HG03442 (cell line): ENCODE measurements around the gene ADAMTS1.
"Not testable (repeated sequence)": the region's sequence is repeated elsewhere in the genome, so short reads cannot be mapped to it uniquely, and the experiment has no call there.

Source experiments
- ATAC-seq: cut with Tn5 transposase; IDR thresholded peaks from one replicate; pipeline ENCODE4 v1.9.1; 2021; ENCODE audit warnings: mild to moderate bottlenecking, moderate library complexity; ENCODE audit not compliant: unreplicated experiment

The ADAMTS1 gene

GRCh38 chr21:26845066-26845758, at the start of gene ADAMTS1:
ADAMTS1 (minus strand) TSS chr21:26845409; CDS start chr21:26844954, 455 bp downstream.
- ATAC-seq = no peak

- ATAC-seq = no peak
Observed at GRCh38 chr21:26892151-26892550, 46.9 kb upstream of the ADAMTS1 start.

GRCh38 chr21:26888931-26889330, 43.7 kb upstream of the ADAMTS1 start:
- no peak for ATAC-seq

GRCh38 chr21:26888256-26888655, 43.0 kb upstream of the ADAMTS1 start:
- ATAC-seq = no peak

- no peak for ATAC-seq
Observed at GRCh38 chr21:26887251-26887650, 42.0 kb upstream of the ADAMTS1 start.

GRCh38 chr21:26884436-26884835, 39.2 kb upstream of the ADAMTS1 start:
- ATAC-seq = no peak

GRCh38 chr21:26883768-26884167, 38.6 kb upstream of the ADAMTS1 start:
- ATAC-seq = no peak

GRCh38 chr21:26881504-26882228, 36.5 kb upstream of the ADAMTS1 start:
- no peak for ATAC-seq

GRCh38 chr21:26877018-26877417, 31.8 kb upstream of the ADAMTS1 start:
- no peak for ATAC-seq

- no peak for ATAC-seq
Observed at GRCh38 chr21:26874347-26874746, 29.1 kb upstream of the ADAMTS1 start.

GRCh38 chr21:26865857-26866256, 20.6 kb upstream of the ADAMTS1 start:
- ATAC-seq = no peak

- ATAC-seq = not testable (repeated sequence)
Observed at GRCh38 chr21:26856871-26857350, 11.7 kb upstream of the ADAMTS1 start.

- not testable (repeated sequence) for ATAC-seq
Observed at GRCh38 chr21:26854695-26855094, 9.5 kb upstream of the ADAMTS1 start.

GRCh38 chr21:26852423-26852822, 7.2 kb upstream of the ADAMTS1 start:
- ATAC-seq = no peak

- ATAC-seq = no peak
Observed at GRCh38 chr21:26851109-26851944, 6.1 kb upstream of the ADAMTS1 start.

- no peak for ATAC-seq
Observed at GRCh38 chr21:26850116-26850643, 5.0 kb upstream of the ADAMTS1 start.

GRCh38 chr21:26849428-26850115, 4.4 kb upstream of the ADAMTS1 start:
- ATAC-seq = no peak

- ATAC-seq = no peak
Observed at GRCh38 chr21:26847921-26848320, 2.7 kb upstream of the ADAMTS1 start.

GRCh38 chr21:26847002-26847401, 1.8 kb upstream of the ADAMTS1 start:
- no peak for ATAC-seq
